H9 (cell line): ENCODE measurements around the gene SLC5A12. TPM values are rescaled to one million over a fixed set of nuclear protein-coding genes. Genes with fewer than 3 reads are reported as not detected.

Experiments
- DNase-seq: peaks from one replicate; pipeline ENCODE4 v3.0.0-alpha.2; 2017
- H2AFZ ChIP-seq: one replicate; pipeline ENCODE4 v1.6.1; 2013; ENCODE audit warnings: mild to moderate bottlenecking, low read length, control low read depth, moderate library complexity
- H2AK5ac ChIP-seq: 2 replicates; pipeline ENCODE4 v1.6.1; 2013; ENCODE audit warnings: low read length, control low read depth, mixed read lengths; ENCODE audit not compliant: insufficient read length
- H2BK120ac ChIP-seq: one replicate; pipeline ENCODE4 v1.6.1; 2013; ENCODE audit warnings: low read depth, mild to moderate bottlenecking, low read length, control low read depth, inconsistent platforms; ENCODE audit not compliant: poor library complexity, severe bottlenecking
- H2BK12ac ChIP-seq: 2 replicates; pipeline ENCODE4 v1.6.1; 2013; ENCODE audit warnings: low read length, control low read depth, mixed read lengths, low read depth; ENCODE audit not compliant: insufficient read length
- H2BK15ac ChIP-seq: 2 replicates; pipeline ENCODE4 v1.6.1; 2013; ENCODE audit warnings: low read depth, low read length, control low read depth
- H2BK20ac ChIP-seq: one replicate; pipeline ENCODE4 v1.6.1; 2013; ENCODE audit warnings: low read depth, mild to moderate bottlenecking, low read length, control low read depth, inconsistent platforms; ENCODE audit not compliant: poor library complexity, severe bottlenecking
- H2BK5ac ChIP-seq: 2 replicates; pipeline ENCODE4 v1.6.1; 2013; ENCODE audit warnings: low read length, control low read depth, mixed read lengths; ENCODE audit not compliant: insufficient read length
- H3K14ac ChIP-seq: 2 replicates; pipeline ENCODE4 v1.6.1; 2013; ENCODE audit warnings: low read length, control low read depth; ENCODE audit not compliant: insufficient read depth
- H3K18ac ChIP-seq: 2 replicates; pipeline ENCODE4 v1.6.1; 2013; ENCODE audit warnings: low read depth, mild to moderate bottlenecking, mixed read lengths, low read length, control low read depth; ENCODE audit not compliant: insufficient read length
- H3K23ac ChIP-seq: 2 replicates; pipeline ENCODE4 v1.6.1; 2013; ENCODE audit warnings: low read length, control low read depth, mixed read lengths, low read depth; ENCODE audit not compliant: insufficient read length
- H3K23me2 ChIP-seq: 2 replicates; pipeline ENCODE4 v1.6.1; 2013; ENCODE audit warnings: low read depth, mild to moderate bottlenecking, mixed read lengths, low read length, control low read depth; ENCODE audit not compliant: insufficient read length, poor library complexity, severe bottlenecking
- H3K27ac ChIP-seq: 2 replicates; pipeline ENCODE4 v1.5.1; 2013; ENCODE audit warnings: low read length, control low read depth, mixed read lengths, low read depth; ENCODE audit not compliant: insufficient read length
- H3K27me3 ChIP-seq: 2 replicates; pipeline ENCODE4 v1.6.1; 2013; ENCODE audit warnings: low read length, control low read depth, inconsistent platforms; ENCODE audit not compliant: insufficient read depth
- H3K4ac ChIP-seq: 2 replicates; pipeline ENCODE4 v1.6.1; 2013; ENCODE audit warnings: low read depth, mild to moderate bottlenecking, control low read depth, inconsistent platforms, low read length, moderate library complexity
- H3K4me1 ChIP-seq: 2 replicates; pipeline ENCODE4 v1.6.1; 2013; ENCODE audit warnings: low read length, control low read depth, inconsistent platforms; ENCODE audit not compliant: insufficient read depth
- H3K4me2 ChIP-seq: 2 replicates; pipeline ENCODE4 v1.6.1; 2013; ENCODE audit warnings: low read length, control low read depth, mixed read lengths; ENCODE audit not compliant: insufficient read length, insufficient read depth
- H3K56ac ChIP-seq: 2 replicates; pipeline ENCODE4 v1.6.1; 2013; ENCODE audit warnings: low read depth, mild to moderate bottlenecking, mixed read lengths, low read length, control low read depth; ENCODE audit not compliant: insufficient read length
- H3K79me1 ChIP-seq: 2 replicates; pipeline ENCODE4 v1.6.1; 2013; ENCODE audit warnings: low read depth, mild to moderate bottlenecking, moderate library complexity, low read length, control low read depth, inconsistent platforms; ENCODE audit not compliant: insufficient read depth, poor library complexity, severe bottlenecking
- H3K79me2 ChIP-seq: 2 replicates; pipeline ENCODE4 v1.6.1; 2013; ENCODE audit warnings: low read length, control low read depth, inconsistent platforms; ENCODE audit not compliant: insufficient read depth
- H3K9ac ChIP-seq: 2 replicates; pipeline ENCODE4 v1.6.1; 2013; ENCODE audit warnings: low read length, control low read depth, mixed read lengths; ENCODE audit not compliant: insufficient read length; ENCODE audit errors: extremely low read depth
- H3K9me3 ChIP-seq: one replicate; pipeline ENCODE4 v1.6.1; 2013; ENCODE audit warnings: low read depth, low read length, inconsistent platforms; ENCODE audit not compliant: control insufficient read depth
- H3T11ph ChIP-seq: one replicate; pipeline ENCODE4 v1.6.1; 2013; ENCODE audit warnings: mild to moderate bottlenecking, low read length, control low read depth, inconsistent platforms
- H4K20me1 ChIP-seq: one replicate; pipeline ENCODE4 v1.6.1; 2013; ENCODE audit not compliant: control insufficient read depth, insufficient read length, insufficient read depth
- H4K5ac ChIP-seq: 2 replicates; pipeline ENCODE4 v1.6.1; 2013; ENCODE audit warnings: low read depth, mild to moderate bottlenecking, mixed read lengths, low read length, control low read depth; ENCODE audit not compliant: insufficient read length
- H4K8ac ChIP-seq: replicated peaks from 2 replicates; pipeline ENCODE4 v1.6.1; 2013; ENCODE audit warnings: low read length, control low read depth, mixed read lengths, low read depth; ENCODE audit not compliant: insufficient read length
- H4K91ac ChIP-seq: 2 replicates; pipeline ENCODE4 v1.6.1; 2013; ENCODE audit warnings: low read depth, mild to moderate bottlenecking, moderate library complexity, mixed read lengths, low read length, control low read depth; ENCODE audit not compliant: insufficient read length
- H3K27ac Mint-ChIP-seq, 3 experiments: 2 replicates in 2 of 3; 3 replicates in 1 of 3; pipeline ENCODE4 v1.8.0; 2020 to 2021; ENCODE audit warnings: mixed read lengths in 3 of 3, mild to moderate bottlenecking in 1 of 3, moderate library complexity in 1 of 3
- H3K27me3 Mint-ChIP-seq: 2 replicates; pipeline ENCODE4 v1.8.0; 2021; ENCODE audit warnings: low read depth, mild to moderate bottlenecking, moderate library complexity, mixed read lengths
- H3K36me3 Mint-ChIP-seq, 3 experiments: 2 replicates in 2 of 3; 3 replicates in 1 of 3; pipeline ENCODE4 v1.8.0; 2020 to 2021; ENCODE audit warnings: low read depth in 3 of 3, mixed read lengths in 3 of 3; ENCODE audit not compliant: insufficient read depth in 1 of 3
- H3K4me1 Mint-ChIP-seq, 2 experiments: 2 replicates each; pipeline ENCODE4 v1.8.0; 2020; ENCODE audit warnings: mixed read lengths in 2 of 2
- H3K4me3 Mint-ChIP-seq, 2 experiments: 2 replicates in 1 of 2; 3 replicates in 1 of 2; pipeline ENCODE4 v1.8.0; 2020 to 2021; ENCODE audit warnings: mild to moderate bottlenecking in 2 of 2, mixed read lengths in 2 of 2, moderate library complexity in 1 of 2
- H3K9me3 Mint-ChIP-seq, 2 experiments: 2 replicates in 1 of 2; 3 replicates in 1 of 2; pipeline ENCODE4 v1.8.0; 2020; ENCODE audit warnings: mild to moderate bottlenecking in 2 of 2, mixed read lengths in 2 of 2, moderate library complexity in 1 of 2
- WGBS: extraction: QIAGEN DNeasy Blood & Tissue Kit; methylation state at CpG from one replicate; pipeline ENCODE4 v1.1.7; 2013; ENCODE audit warnings: missing lambda C conversion rate, low lambda C conversion rate, mixed read lengths; ENCODE audit not compliant: insufficient read length; ENCODE audit errors: extremely low coverage; 5-methylcytosine and 5-hydroxymethylcytosine counted together
- total RNA-seq: library from RNA; stranded (reverse); gene quantifications from 2 replicates; pipeline ENCODE4 v1.2.1, GENCODE V29; 2021
- TF ChIP-seq, protein P1 (sequence below): fragments of 200-600 bp; sonication (generic); conservative IDR thresholded peaks from 3 replicates; pipeline ENCODE4 v1.8.0; 2021; ENCODE audit warnings: antibody characterized with exemption, mild to moderate bottlenecking

Gene SLC5A12
- total RNA-seq, 1 experiment from 2014 or later: 2.7 TPM

DNA sequence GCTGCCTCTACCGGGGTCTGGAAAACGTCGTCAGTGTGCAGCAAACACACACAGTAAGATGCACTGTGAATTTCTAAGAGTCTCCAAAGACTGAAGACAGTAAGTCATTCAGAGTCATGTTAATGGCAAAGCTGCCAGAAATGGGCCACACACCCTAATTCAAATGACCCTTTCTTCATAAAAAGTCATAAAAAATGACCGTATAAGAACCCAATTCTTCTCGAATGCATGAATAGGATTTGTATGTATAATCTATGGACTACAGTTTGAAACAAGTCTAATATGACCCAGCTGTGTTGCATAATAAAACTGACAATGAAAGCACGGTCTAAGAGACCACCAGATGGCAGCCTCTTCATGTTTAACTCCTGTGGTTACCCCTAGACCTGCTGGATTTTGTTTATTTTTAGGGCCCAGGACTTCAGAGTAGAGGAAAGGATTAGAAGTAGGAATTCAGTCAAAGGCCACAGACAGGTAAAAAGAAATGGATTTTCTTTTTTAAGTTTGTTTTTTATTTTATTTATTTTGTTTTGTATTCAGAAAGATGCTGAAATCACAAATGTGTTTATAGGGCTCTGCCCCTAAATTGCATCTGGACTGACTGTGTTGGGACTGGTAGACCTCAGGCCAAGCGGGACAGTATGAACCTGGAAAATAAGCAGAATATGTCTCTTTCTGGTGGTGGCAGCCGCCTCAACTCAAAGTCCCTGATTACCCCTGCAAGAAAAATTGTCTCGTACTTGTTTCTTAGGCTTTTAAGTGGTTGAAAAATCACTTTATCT, 32.1 kb upstream of the SLC5A12 start:
- no CpG with 5 or more reads among the region's 9 CpGs for WGBS

More for the DNA sequence above, 32.1 kb upstream of the SLC5A12 start:
- Histone ChIP-seq H3K9me3 (no peaks in the 10 kb centered on the region), H2AK5ac (no peak overlapping the region), H3K79me1 (no peaks in the 10 kb centered on the region), H3K23ac (no peak overlapping the region), H3K23me2 (no peaks in the 10 kb centered on the region), H2BK15ac (no peak overlapping the region), H3K4ac (no peak overlapping the region), H3K27me3 (no peaks in the 10 kb centered on the region), H3K4me2 (no peak overlapping the region), H2BK120ac (no peak overlapping the region), H3K9ac (no peak overlapping the region), H3K18ac (no peak overlapping the region), H3K79me2 (no peaks in the 10 kb centered on the region), H3K27ac (no peak overlapping the region), H2BK5ac (no peak overlapping the region), H2AFZ (no peak overlapping the region), H3T11ph (no peak overlapping the region), H4K20me1 (no peaks in the 10 kb centered on the region), H3K14ac (no peak overlapping the region), H3K56ac (no peak overlapping the region), H3K4me1 (no peaks in the 10 kb centered on the region), H2BK12ac (no peak overlapping the region), H4K91ac (no peak overlapping the region), H4K5ac (no peak overlapping the region), H4K8ac (no peak overlapping the region), H2BK20ac (no peak overlapping the region)
- Mint-ChIP-seq H3K9me3 (no peaks in the 10 kb centered on the region), H3K36me3 (no peaks in the 10 kb centered on the region), H3K4me1 (no peaks in the 10 kb centered on the region), H3K27ac (no peak overlapping the region), H3K27me3 (no peaks in the 10 kb centered on the region), H3K4me3 (no peak overlapping the region)
- DNase-seq: peak; percentile 30
- TF ChIP-seq, protein P1, sequence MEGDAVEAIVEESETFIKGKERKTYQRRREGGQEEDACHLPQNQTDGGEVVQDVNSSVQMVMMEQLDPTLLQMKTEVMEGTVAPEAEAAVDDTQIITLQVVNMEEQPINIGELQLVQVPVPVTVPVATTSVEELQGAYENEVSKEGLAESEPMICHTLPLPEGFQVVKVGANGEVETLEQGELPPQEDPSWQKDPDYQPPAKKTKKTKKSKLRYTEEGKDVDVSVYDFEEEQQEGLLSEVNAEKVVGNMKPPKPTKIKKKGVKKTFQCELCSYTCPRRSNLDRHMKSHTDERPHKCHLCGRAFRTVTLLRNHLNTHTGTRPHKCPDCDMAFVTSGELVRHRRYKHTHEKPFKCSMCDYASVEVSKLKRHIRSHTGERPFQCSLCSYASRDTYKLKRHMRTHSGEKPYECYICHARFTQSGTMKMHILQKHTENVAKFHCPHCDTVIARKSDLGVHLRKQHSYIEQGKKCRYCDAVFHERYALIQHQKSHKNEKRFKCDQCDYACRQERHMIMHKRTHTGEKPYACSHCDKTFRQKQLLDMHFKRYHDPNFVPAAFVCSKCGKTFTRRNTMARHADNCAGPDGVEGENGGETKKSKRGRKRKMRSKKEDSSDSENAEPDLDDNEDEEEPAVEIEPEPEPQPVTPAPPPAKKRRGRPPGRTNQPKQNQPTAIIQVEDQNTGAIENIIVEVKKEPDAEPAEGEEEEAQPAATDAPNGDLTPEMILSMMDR: peak; percentile 90
